HEK293 (cell line): Measurements from ENCODE around the gene KIAA0232.

Experiments used
- CTCF ChIA-PET: fragments of 350-600 bp; formaldehyde crosslinking; extraction: SDS; loops from one replicate; lab custom pipeline; 2021; ENCODE audit warnings: antibody characterized with exemption; lab: Yijun Ruan, JAX
- POLR2A ChIA-PET: fragments of 300-600 bp; formaldehyde crosslinking; extraction: SDS; loops from one replicate; lab custom pipeline; 2020; ENCODE audit warnings: antibody characterized with exemption, inconsistent platforms; lab: Yijun Ruan, JAX
- H3K27ac ChIP-seq: fragments of 200-500 bp; sonication (Bioruptor generic); 2 replicates; pipeline ENCODE4 v1.5.1; 2014; ENCODE audit warnings: low read depth, low read length, control low read depth, inconsistent platforms; ENCODE audit errors: extremely low read depth
- H3K36me3 ChIP-seq, 2 experiments: fragments of 200-500 bp in 1 of 2; sonication (Bioruptor generic) in 1 of 2; 1 replicate in 1 of 2; 2 replicates in 1 of 2; pipeline ENCODE4 v1.5.1; 2014 to 2017; ENCODE audit warnings: inconsistent platforms in 2 of 2, low read length in 2 of 2; ENCODE audit not compliant: control insufficient read depth in 2 of 2, insufficient read depth in 1 of 2
- H3K4me1 ChIP-seq: fragments of 200-500 bp; sonication (Bioruptor generic); 2 replicates; pipeline ENCODE4 v1.5.1; 2014; ENCODE audit warnings: mild to moderate bottlenecking, low read length, inconsistent platforms; ENCODE audit not compliant: control insufficient read depth, insufficient read depth
- H3K4me3 ChIP-seq: 2 replicates; pipeline ENCODE4 v1.5.1; 2011; ENCODE audit warnings: low read depth, mild to moderate bottlenecking, control low read depth, low read length, moderate library complexity
- H3K9me3 ChIP-seq: fragments of 200-500 bp; sonication (Bioruptor generic); 2 replicates; pipeline ENCODE4 v1.5.1; 2014; ENCODE audit warnings: low read depth, low read length, inconsistent platforms; ENCODE audit not compliant: control insufficient read depth, insufficient read depth
- FEZF1 ChIP-seq: fragments of 450-650 bp; formaldehyde crosslinking; IDR thresholded peaks from 2 replicates; pipeline ENCODE4 v1.5.1; 2016; ENCODE audit warnings: missing biosample characterization, missing genetic modification characterization
- RBAK ChIP-seq: fragments of 450-650 bp; formaldehyde crosslinking; IDR thresholded peaks from 2 replicates; pipeline ENCODE4 v1.5.1; 2016; ENCODE audit warnings: missing biosample characterization, missing genetic modification characterization
- ZFP37 ChIP-seq: fragments of 450-650 bp; formaldehyde crosslinking; IDR thresholded peaks from 2 replicates; pipeline ENCODE4 v1.5.1; 2016; ENCODE audit warnings: missing biosample characterization, missing genetic modification characterization
- ZNF114 ChIP-seq: fragments of 450-650 bp; formaldehyde crosslinking; IDR thresholded peaks from 2 replicates; pipeline ENCODE4 v1.5.0; 2017; ENCODE audit warnings: missing biosample characterization, missing genetic modification characterization
- ZNF324 ChIP-seq: fragments of 450-650 bp; formaldehyde crosslinking; IDR thresholded peaks from 2 replicates; pipeline ENCODE4 v1.5.1; 2016; ENCODE audit warnings: missing biosample characterization, missing genetic modification characterization
- ZNF335 ChIP-seq: fragments of 450-650 bp; formaldehyde crosslinking; conservative IDR thresholded peaks from 2 replicates; pipeline ENCODE4 v1.5.1; 2016; ENCODE audit warnings: missing biosample characterization, missing genetic modification characterization
- ZNF530 ChIP-seq: fragments of 450-650 bp; formaldehyde crosslinking; IDR thresholded peaks from 2 replicates; pipeline ENCODE4 v1.5.1; 2016; ENCODE audit warnings: low read depth, missing biosample characterization, missing genetic modification characterization
- ZNF555 ChIP-seq: fragments of 450-650 bp; formaldehyde crosslinking; conservative IDR thresholded peaks from 2 replicates; pipeline ENCODE4 v1.5.1; 2017; ENCODE audit warnings: missing biosample characterization, mild to moderate bottlenecking, missing genetic modification characterization, inconsistent platforms
- ZNF626 ChIP-seq: fragments of 450-650 bp; sonication (Bioruptor Pico); formaldehyde crosslinking; IDR thresholded peaks from 2 replicates; pipeline ENCODE4 v1.5.1; 2018; ENCODE audit warnings: missing biosample characterization, missing genetic modification characterization, inconsistent platforms
- ZNF670 ChIP-seq: fragments of 450-650 bp; formaldehyde crosslinking; IDR thresholded peaks from 2 replicates; pipeline ENCODE4 v1.5.1; 2016; ENCODE audit warnings: missing biosample characterization, missing genetic modification characterization, low read depth
- ZNF777 ChIP-seq: fragments of 450-650 bp; formaldehyde crosslinking; IDR thresholded peaks from 2 replicates; pipeline ENCODE4 v1.5.1; 2017; ENCODE audit warnings: missing biosample characterization, missing genetic modification characterization, borderline replicate concordance
- TF ChIP-seq, protein P1 (sequence below): fragments of 450-650 bp; formaldehyde crosslinking; IDR thresholded peaks from 2 replicates; pipeline ENCODE4 v1.5.1; 2017; ENCODE audit warnings: missing biosample characterization, missing genetic modification characterization
- TF ChIP-seq, protein P2 (sequence below): fragments of 450-650 bp; formaldehyde crosslinking; IDR thresholded peaks from 2 replicates; pipeline ENCODE4 v1.5.1; 2016; ENCODE audit warnings: missing biosample characterization, missing genetic modification characterization, borderline replicate concordance
- TF ChIP-seq, protein P3 (sequence below): fragments of 450-650 bp; formaldehyde crosslinking; IDR thresholded peaks from 2 replicates; pipeline ENCODE4 v1.5.0; 2017; ENCODE audit warnings: missing biosample characterization, missing genetic modification characterization, borderline replicate concordance

KIAA0232 gene

DNA sequence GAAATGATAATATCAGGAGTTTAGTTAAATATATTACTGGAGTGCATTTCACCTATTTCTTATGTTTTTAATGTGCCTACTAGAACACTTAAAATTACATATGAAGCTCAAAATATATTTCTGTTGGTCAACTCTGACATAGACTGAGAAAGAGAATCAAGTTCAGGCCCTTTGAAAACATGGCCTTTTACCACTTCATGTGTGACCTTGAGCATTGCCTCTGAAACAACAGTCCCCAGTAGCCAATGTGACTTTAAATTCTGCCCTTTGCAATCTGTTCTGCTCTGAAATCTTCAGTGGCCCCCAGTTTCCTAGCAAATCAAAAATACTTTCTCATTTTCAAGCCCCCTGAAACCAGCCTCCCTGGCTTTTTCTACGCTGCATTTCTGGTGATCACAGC, 77.0 kb downstream of the KIAA0232 start:
- TF ChIP-seq, protein P1, sequence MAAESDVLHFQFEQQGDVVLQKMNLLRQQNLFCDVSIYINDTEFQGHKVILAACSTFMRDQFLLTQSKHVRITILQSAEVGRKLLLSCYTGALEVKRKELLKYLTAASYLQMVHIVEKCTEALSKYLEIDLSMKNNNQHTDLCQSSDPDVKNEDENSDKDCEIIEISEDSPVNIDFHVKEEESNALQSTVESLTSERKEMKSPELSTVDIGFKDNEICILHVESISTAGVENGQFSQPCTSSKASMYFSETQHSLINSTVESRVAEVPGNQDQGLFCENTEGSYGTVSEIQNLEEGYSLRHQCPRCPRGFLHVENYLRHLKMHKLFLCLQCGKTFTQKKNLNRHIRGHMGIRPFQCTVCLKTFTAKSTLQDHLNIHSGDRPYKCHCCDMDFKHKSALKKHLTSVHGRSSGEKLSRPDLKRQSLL, result no peak
- TF ChIP-seq, protein P2, sequence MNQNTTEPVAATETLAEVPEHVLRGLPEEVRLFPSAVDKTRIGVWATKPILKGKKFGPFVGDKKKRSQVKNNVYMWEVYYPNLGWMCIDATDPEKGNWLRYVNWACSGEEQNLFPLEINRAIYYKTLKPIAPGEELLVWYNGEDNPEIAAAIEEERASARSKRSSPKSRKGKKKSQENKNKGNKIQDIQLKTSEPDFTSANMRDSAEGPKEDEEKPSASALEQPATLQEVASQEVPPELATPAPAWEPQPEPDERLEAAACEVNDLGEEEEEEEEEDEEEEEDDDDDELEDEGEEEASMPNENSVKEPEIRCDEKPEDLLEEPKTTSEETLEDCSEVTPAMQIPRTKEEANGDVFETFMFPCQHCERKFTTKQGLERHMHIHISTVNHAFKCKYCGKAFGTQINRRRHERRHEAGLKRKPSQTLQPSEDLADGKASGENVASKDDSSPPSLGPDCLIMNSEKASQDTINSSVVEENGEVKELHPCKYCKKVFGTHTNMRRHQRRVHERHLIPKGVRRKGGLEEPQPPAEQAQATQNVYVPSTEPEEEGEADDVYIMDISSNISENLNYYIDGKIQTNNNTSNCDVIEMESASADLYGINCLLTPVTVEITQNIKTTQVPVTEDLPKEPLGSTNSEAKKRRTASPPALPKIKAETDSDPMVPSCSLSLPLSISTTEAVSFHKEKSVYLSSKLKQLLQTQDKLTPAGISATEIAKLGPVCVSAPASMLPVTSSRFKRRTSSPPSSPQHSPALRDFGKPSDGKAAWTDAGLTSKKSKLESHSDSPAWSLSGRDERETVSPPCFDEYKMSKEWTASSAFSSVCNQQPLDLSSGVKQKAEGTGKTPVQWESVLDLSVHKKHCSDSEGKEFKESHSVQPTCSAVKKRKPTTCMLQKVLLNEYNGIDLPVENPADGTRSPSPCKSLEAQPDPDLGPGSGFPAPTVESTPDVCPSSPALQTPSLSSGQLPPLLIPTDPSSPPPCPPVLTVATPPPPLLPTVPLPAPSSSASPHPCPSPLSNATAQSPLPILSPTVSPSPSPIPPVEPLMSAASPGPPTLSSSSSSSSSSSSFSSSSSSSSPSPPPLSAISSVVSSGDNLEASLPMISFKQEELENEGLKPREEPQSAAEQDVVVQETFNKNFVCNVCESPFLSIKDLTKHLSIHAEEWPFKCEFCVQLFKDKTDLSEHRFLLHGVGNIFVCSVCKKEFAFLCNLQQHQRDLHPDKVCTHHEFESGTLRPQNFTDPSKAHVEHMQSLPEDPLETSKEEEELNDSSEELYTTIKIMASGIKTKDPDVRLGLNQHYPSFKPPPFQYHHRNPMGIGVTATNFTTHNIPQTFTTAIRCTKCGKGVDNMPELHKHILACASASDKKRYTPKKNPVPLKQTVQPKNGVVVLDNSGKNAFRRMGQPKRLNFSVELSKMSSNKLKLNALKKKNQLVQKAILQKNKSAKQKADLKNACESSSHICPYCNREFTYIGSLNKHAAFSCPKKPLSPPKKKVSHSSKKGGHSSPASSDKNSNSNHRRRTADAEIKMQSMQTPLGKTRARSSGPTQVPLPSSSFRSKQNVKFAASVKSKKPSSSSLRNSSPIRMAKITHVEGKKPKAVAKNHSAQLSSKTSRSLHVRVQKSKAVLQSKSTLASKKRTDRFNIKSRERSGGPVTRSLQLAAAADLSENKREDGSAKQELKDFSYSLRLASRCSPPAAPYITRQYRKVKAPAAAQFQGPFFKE (tag by site-specific recombination), result no peak
- TF ChIP-seq ZNF626 (tag by site-specific recombination) (no peak), ZNF555 (tag by site-specific recombination) (no peak), ZNF335 (tag by site-specific recombination) (no peak), ZNF324 (tag by site-specific recombination) (no peak), ZNF777 (tag by site-specific recombination) (no peak), ZFP37 (tag by site-specific recombination) (no peak), ZNF530 (tag by site-specific recombination) (no peak), RBAK (no peak), ZNF670 (no peak), FEZF1 (tag by site-specific recombination) (no peak)
- TF ChIP-seq, protein P3, sequence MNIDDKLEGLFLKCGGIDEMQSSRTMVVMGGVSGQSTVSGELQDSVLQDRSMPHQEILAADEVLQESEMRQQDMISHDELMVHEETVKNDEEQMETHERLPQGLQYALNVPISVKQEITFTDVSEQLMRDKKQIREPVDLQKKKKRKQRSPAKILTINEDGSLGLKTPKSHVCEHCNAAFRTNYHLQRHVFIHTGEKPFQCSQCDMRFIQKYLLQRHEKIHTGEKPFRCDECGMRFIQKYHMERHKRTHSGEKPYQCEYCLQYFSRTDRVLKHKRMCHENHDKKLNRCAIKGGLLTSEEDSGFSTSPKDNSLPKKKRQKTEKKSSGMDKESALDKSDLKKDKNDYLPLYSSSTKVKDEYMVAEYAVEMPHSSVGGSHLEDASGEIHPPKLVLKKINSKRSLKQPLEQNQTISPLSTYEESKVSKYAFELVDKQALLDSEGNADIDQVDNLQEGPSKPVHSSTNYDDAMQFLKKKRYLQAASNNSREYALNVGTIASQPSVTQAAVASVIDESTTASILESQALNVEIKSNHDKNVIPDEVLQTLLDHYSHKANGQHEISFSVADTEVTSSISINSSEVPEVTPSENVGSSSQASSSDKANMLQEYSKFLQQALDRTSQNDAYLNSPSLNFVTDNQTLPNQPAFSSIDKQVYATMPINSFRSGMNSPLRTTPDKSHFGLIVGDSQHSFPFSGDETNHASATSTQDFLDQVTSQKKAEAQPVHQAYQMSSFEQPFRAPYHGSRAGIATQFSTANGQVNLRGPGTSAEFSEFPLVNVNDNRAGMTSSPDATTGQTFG (tag by site-specific recombination), result no peak
- Histone ChIP-seq H3K4me3 (no peak overlapping the region), H3K27ac (no peak overlapping the region), H3K4me1 (no peaks in the 10 kb centered on the region), H3K9me3 (no peaks in the 10 kb centered on the region), H3K36me3 (peaks cover 3 to 66% of the 10 kb centered on the region in 2 experiments; a peak in 2 of 3 replicates)
- CTCF ChIA-PET, result interaction anchor here (2.3 kb wide), 1 partner anchor 14 kb away, joined by 15 read pairs; no protein-coding TSS in a partner anchor
- POLR2A ChIA-PET, result no interaction called here

DNA sequence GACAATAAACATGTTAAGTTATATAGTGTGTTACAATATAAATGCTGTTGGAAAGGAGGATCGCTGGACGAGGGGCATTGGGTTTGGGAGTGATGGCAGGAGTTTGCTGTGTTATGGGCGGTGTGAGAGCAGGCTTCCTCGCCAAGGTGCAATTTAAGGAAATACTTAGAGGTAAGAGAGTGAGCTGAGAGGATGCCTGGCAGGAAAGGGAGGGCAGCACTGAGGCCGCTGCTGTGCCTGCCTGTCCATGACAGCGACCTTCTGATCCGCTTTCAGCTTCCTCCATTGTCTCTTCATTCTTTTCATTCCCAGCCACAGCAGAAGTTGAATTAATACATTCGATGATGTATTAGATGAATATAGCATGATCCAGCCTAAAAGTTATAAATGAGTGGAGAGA, 85.9 kb downstream of the KIAA0232 start:
- H3K4me3 ChIP-seq, result no peak overlapping the region
- TF ChIP-seq ZNF114 (tag by site-specific recombination), result no peak
- H3K36me3 ChIP-seq, result peaks cover 4 to 74% of the 10 kb centered on the region in 2 experiments; a peak in 2 of 3 replicates
- H3K4me1 ChIP-seq, result no peaks in the 10 kb centered on the region
- H3K27ac ChIP-seq, result no peak overlapping the region
- POLR2A ChIA-PET, result no interaction called here
- CTCF ChIA-PET, result interaction anchor here (0.5 kb wide), 1 partner anchor 147 kb away, joined by 3 read pairs; no protein-coding TSS in a partner anchor
- H3K9me3 ChIP-seq, result no peaks in the 10 kb centered on the region
